K562 (cell line): ENCODE results near the gene FGFBP3. TPM values are rescaled to one million over a fixed set of nuclear protein-coding genes. Genes with fewer than 3 reads are reported as not detected.
A peak's percentile ranks its signal among the peaks of the same experiment; 100 is the strongest.

Experiments used
- ATAC-seq: fragments of 200-7000 bp; cut with Tn5 transposase; 3 replicates; pipeline ENCODE4 v1.9.1; 2020; ENCODE audit warnings: moderate library complexity
- BruUV-seq: library from RNA; stranded (reverse); fragments of 400-500 nt; replicated peaks from 2 replicates; lab custom pipeline; 2021; lab: Mats Ljungman, UMichigan
- CTCF ChIA-PET: fragments of 300-600 bp; formaldehyde crosslinking; extraction: SDS; loops from one replicate; lab custom pipeline; 2021; ENCODE audit warnings: low intra/inter-chr PET ratio; lab: Yijun Ruan, JAX
- POLR2A ChIA-PET: fragments of 300-600, 350-650 bp; sonication (Branson Sonifier 250); formaldehyde crosslinking; extraction: SDS; loops from one replicate; lab custom pipeline; 2021; ENCODE audit warnings: antibody characterized with exemption, inconsistent platforms; lab: Yijun Ruan, JAX
- DNase-seq, 4 experiments: peaks; one replicate each; pipeline versions ENCODE4 v3.0.0 to v3.0.0-alpha.2; 2011 to 2018; ENCODE audit warnings: low spot score in 3 of 4, mixed read lengths in 3 of 4; ENCODE audit errors: extremely low read depth in 1 of 4
- FAIRE-seq: peaks from 2 replicates; lab custom pipeline; 2011; peaks lifted over from hg19 to GRCh38; lab: Jason Lieb, UNC
- H2AFZ ChIP-seq: 2 replicates; pipeline ENCODE4 v1.6.0; 2011; ENCODE audit warnings: low read depth, low read length, control low read depth, inconsistent platforms
- H3K27ac ChIP-seq: fragments of 200-600 bp; 3 replicates; pipeline ENCODE4 v1.8.0; 2011; ENCODE audit warnings: low read depth, mild to moderate bottlenecking, control low read depth, inconsistent platforms, low read length, moderate library complexity, mixed read lengths; ENCODE audit errors: extremely low read depth
- H3K27me3 ChIP-seq, 2 experiments: fragments of 300-600 bp in 1 of 2; 2 replicates in 1 of 2; 3 replicates in 1 of 2; pipeline versions ENCODE4 v1.6.0 to v1.8.0; 2011; ENCODE audit warnings: inconsistent platforms in 2 of 2, low read length in 2 of 2, mild to moderate bottlenecking in 1 of 2, mixed read lengths in 1 of 2, moderate library complexity in 1 of 2; ENCODE audit not compliant: control insufficient read depth in 2 of 2, insufficient read depth in 2 of 2
- H3K36me3 ChIP-seq: fragments of 300-600 bp; 3 replicates; pipeline ENCODE4 v1.8.0; 2011; ENCODE audit warnings: mild to moderate bottlenecking, low read length, inconsistent platforms; ENCODE audit not compliant: control insufficient read depth, insufficient read depth
- H3K4me1 ChIP-seq, 2 experiments: fragments of 200-600 bp in 1 of 2; replicated peaks in 1 of 2; 2 replicates in 1 of 2; 3 replicates in 1 of 2; pipeline versions ENCODE4 v1.5.1 to v1.8.0; 2011; ENCODE audit warnings: inconsistent platforms in 2 of 2, low read length in 2 of 2, mild to moderate bottlenecking in 1 of 2, mixed read lengths in 1 of 2, moderate library complexity in 1 of 2; ENCODE audit not compliant: control insufficient read depth in 2 of 2, insufficient read depth in 2 of 2
- H3K4me2 ChIP-seq: 2 replicates; pipeline ENCODE4 v1.6.1; 2011; ENCODE audit warnings: low read length, control low read depth, inconsistent platforms, mixed read lengths; ENCODE audit not compliant: insufficient read depth
- H3K4me3 ChIP-seq: fragments of 200-600 bp; sonication (generic), shearing (Covaris generic); 2 replicates; pipeline ENCODE4 v1.5.1; 2016; ENCODE audit warnings: control low read depth, inconsistent platforms
- H3K79me2 ChIP-seq: fragments of 200-600 bp; 3 replicates; pipeline ENCODE4 v1.8.0; 2011; ENCODE audit warnings: low read length, inconsistent platforms; ENCODE audit not compliant: control insufficient read depth, insufficient read depth
- H3K9ac ChIP-seq, 2 experiments: 2 replicates each; pipeline versions ENCODE4 v1.6.0 to v1.6.1; 2011; ENCODE audit warnings: low read depth in 2 of 2, low read length in 2 of 2, control low read depth in 1 of 2, inconsistent platforms in 1 of 2, mild to moderate bottlenecking in 1 of 2, mixed read lengths in 1 of 2; ENCODE audit not compliant: insufficient read depth in 1 of 2
- H3K9me1 ChIP-seq: one replicate; pipeline ENCODE4 v1.6.0; 2011; ENCODE audit warnings: inconsistent platforms, mild to moderate bottlenecking, low read length, moderate library complexity; ENCODE audit not compliant: control insufficient read depth, insufficient read depth
- H3K9me3 ChIP-seq: replicated peaks from 2 replicates; pipeline ENCODE4 v1.5.1; 2011; ENCODE audit warnings: low read depth, low read length, inconsistent platforms; ENCODE audit not compliant: control insufficient read depth, insufficient read depth
- H4K20me1 ChIP-seq: replicated peaks from 2 replicates; pipeline ENCODE4 v1.6.1; 2011; ENCODE audit warnings: low read length, inconsistent platforms, mixed read lengths; ENCODE audit not compliant: control insufficient read depth, insufficient read depth
- ARHGAP35 ChIP-seq: fragments of 450-650 bp; IDR thresholded peaks from 2 replicates; pipeline ENCODE4 v1.6.1; 2018; ENCODE audit not compliant: partially characterized antibody
- EP400 ChIP-seq: fragments of 450-650 bp; IDR thresholded peaks from 2 replicates; pipeline ENCODE4 v1.6.1; 2017; ENCODE audit warnings: antibody characterized with exemption, mild to moderate bottlenecking, moderate library complexity
- HDAC2 ChIP-seq: fragments of 450-650 bp; IDR thresholded peaks from 2 replicates; pipeline ENCODE4 v1.6.1; 2016; ENCODE audit warnings: mild to moderate bottlenecking
- KLF13 ChIP-seq: fragments of 450-650 bp; IDR thresholded peaks from 2 replicates; pipeline ENCODE4 v1.6.1; 2016; ENCODE audit warnings: missing genetic modification characterization, low read depth, mild to moderate bottlenecking, missing compliant biosample characterization, moderate library complexity, borderline replicate concordance
- NCOA1 ChIP-seq: fragments of 450-650 bp; IDR thresholded peaks from 2 replicates; pipeline ENCODE4 v1.6.1; 2016; ENCODE audit warnings: low read depth
- NR3C1 ChIP-seq: sonication (generic); formaldehyde crosslinking; IDR thresholded peaks from 2 replicates; pipeline ENCODE4 v1.8.1; 2022; ENCODE audit warnings: missing genetic modification reagents
- SAFB ChIP-seq: fragments of 200-400 bp; formaldehyde crosslinking; IDR thresholded peaks from 2 replicates; pipeline ENCODE4 v1.6.1; 2017; ENCODE audit warnings: low read depth, low read length, borderline replicate concordance
- TAL1 ChIP-seq: fragments of 450-650 bp; IDR thresholded peaks from 2 replicates; pipeline ENCODE4 v1.6.1; 2016; ENCODE audit warnings: mild to moderate bottlenecking
- ZNF436 ChIP-seq: fragments of 250-450, 450-650 bp; sonication (Bioruptor Pico); formaldehyde crosslinking; IDR thresholded peaks from 2 replicates; pipeline ENCODE4 v1.7.0; 2020; ENCODE audit warnings: mild to moderate bottlenecking
- ZNF766 ChIP-seq: fragments of 200-800 bp; sonication (Bioruptor generic); conservative IDR thresholded peaks from 2 replicates; pipeline ENCODE4 v1.6.1; 2016; ENCODE audit warnings: missing genetic modification characterization, missing compliant biosample characterization
- WGBS: fragments of 100-300 bp; shearing (Covaris generic); methylation state at CpG from one replicate; pipeline ENCODE4 v1.1.6; 2016; ENCODE audit warnings: low coverage, mixed read lengths; ENCODE audit not compliant: insufficient coverage; ENCODE audit errors: missing lambda C conversion rate; 5-methylcytosine and 5-hydroxymethylcytosine counted together
- in situ Hi-C: fragments of 300-500 bp; cut with MboI; formaldehyde crosslinking; loops from 4 replicates; pipeline ENCODE4 v1.15.0; 2018; ENCODE audit warnings: inconsistent platforms, mixed read lengths
- intact Hi-C: fragments of 100-400 bp; cut with micrococcal nuclease; formaldehyde crosslinking; loops from 2 replicates; pipeline ENCODE4 v1.14.2; 2022
- polyA plus RNA-seq, 8 experiments: library from polyadenylated mRNA; depleted of rRNA in 4 of 8; stranded (reverse) in 5 of 8; unstranded in 3 of 8; fragments of >200 nt; fragmentation: Nextera tagmentation in 2 of 8; fragmentation: Illumina TruSeq in 1 of 8; extraction: Ambion mirVana in 2 of 8; extraction: Trizol in 1 of 8; gene quantifications; 2 replicates each; pipeline versions ENCODE4 v1.2.1 to v1.2.3, GENCODE V29; 2011 to 2014; ENCODE audit warnings: inconsistent platforms in 1 of 8, missing spikeins in 1 of 8
- total RNA-seq, 7 experiments: library from RNA; depleted of rRNA in 6 of 7; stranded (reverse); fragments of >200 nt in 6 of 7; fragmentation: Illumina TruSeq in 2 of 7; extraction: Trizol in 2 of 7; gene quantifications; 2 replicates each; pipeline versions ENCODE4 v1.2.1 to v1.2.3, GENCODE V29; 2011 to 2021; ENCODE audit warnings: low replicate concordance in 1 of 7
- TF ChIP-seq, protein P1 (sequence below): fragments of 250-450 bp; sonication (Bioruptor Pico); IDR thresholded peaks from 2 replicates; pipeline ENCODE4 v1.4.0; 2020; ENCODE audit warnings: mild to moderate bottlenecking, moderate library complexity
- TF ChIP-seq, protein P2 (sequence below): IDR thresholded peaks from 2 replicates; pipeline ENCODE4 v1.6.1; 2011; ENCODE audit warnings: borderline replicate concordance, low read depth, mild to moderate bottlenecking, moderate library complexity, low read length; ENCODE audit not compliant: insufficient read depth, poor library complexity, severe bottlenecking
- TF ChIP-seq, protein P3 (sequence below): fragments of 450-650 bp; IDR thresholded peaks from 2 replicates; pipeline ENCODE4 v1.6.1; 2017; ENCODE audit warnings: antibody characterized with exemption

FGFBP3 gene
- total and polyA plus RNA-seq, 9 of the 15 experiments (the other 6 are each of a cell fraction or from before 2014, with no cell fraction given): 0.58 to 3.0 (median 1.5) TPM

DNA sequence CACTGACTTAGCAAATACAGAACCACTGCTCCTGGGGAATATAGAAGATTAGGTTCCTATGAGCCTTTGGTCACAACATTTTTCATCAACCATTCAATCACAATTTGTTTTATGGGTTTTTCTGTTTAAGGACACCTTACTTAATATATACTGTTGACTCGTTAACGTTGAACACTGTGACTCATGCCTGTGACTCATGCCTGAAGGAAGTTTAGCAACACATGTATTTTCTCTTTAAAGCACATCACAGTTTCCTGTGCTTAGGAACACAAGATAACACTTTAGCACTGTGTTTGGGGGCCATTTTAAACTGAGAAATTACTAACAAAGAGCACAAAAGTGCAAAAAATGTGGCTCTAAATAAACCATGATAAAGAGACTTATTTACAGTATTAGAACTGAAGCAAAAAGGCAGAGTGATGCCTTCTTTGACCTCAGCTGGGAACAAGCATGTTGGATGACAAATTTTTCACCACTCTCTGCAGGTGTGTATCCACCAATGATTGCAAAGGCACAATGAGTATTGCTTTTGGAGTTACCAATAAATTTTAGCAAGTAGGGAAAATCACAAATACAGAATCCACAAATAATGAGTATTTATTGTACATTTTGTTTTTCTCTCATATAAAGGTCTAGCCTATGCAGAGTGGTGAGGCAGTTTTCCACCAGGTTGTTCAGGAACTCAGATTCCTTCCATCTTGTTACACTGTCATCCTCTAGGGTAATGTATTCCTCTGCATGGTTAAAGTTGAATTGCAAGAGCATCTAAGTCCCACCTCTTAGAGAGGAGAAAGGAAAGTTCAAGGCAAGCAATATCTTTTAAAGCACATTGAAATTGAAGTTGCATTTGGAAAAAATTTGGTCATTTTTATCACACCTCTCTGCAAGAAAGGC is 7.3 kb downstream of the FGFBP3 start:
- no peak overlapping the region for H3K4me3 ChIP-seq
- H3K36me3 ChIP-seq: no peaks in the 10 kb centered on the region
- H3K4me1 ChIP-seq: peaks cover 0 to 12% of the 10 kb centered on the region in 2 experiments; a peak in 3 of 5 replicates
- intact Hi-C loops (loop anchor here (10.0 kb wide), 1 partner anchor 517 kb away; no protein-coding TSS in a partner anchor), in situ Hi-C loops (loop anchor here (25.0 kb wide), 2 partner anchors 615 to 990 kb away; partner anchors contain the start of gene ANKRD1)
- peak overlapping the region; percentile 78 for H3K27ac ChIP-seq
- no peaks in the 10 kb centered on the region for H3K9me1 ChIP-seq
- DNase-seq (peak in 3 of 4 experiments; percentile 9 to 69 (median 33)), ATAC-seq (peak; percentile 88), FAIRE-seq (peak; percentile 80)
- 0% methylated on average over 2 of the region's 2 CpGs for WGBS
- H3K27me3 ChIP-seq: no peaks in the 10 kb centered on the region
- ChIA-PET POLR2A (no interaction called here), CTCF (no interaction called here)
- no peaks in the 10 kb centered on the region for H3K9me3 ChIP-seq
- no peaks in the 10 kb centered on the region for H3K79me2 ChIP-seq
- H2AFZ ChIP-seq: peak overlapping the region; percentile 71
- peak overlapping the region; percentile 32; the same call in 1 of the 2 replicates for H3K4me2 ChIP-seq
- no TSS peak for BruUV-seq
- H3K9ac ChIP-seq: no peak overlapping the region
- no peaks in the 10 kb centered on the region for H4K20me1 ChIP-seq
- TF ChIP-seq ZNF436 (CRISPR knock-in tag): no peak
- TF ChIP-seq NCOA1: no peak
- 0 out of 2 replicates have a peak, but pooled peaks have one; percentile 42 for TF ChIP-seq EP400
- TF ChIP-seq, protein P1, sequence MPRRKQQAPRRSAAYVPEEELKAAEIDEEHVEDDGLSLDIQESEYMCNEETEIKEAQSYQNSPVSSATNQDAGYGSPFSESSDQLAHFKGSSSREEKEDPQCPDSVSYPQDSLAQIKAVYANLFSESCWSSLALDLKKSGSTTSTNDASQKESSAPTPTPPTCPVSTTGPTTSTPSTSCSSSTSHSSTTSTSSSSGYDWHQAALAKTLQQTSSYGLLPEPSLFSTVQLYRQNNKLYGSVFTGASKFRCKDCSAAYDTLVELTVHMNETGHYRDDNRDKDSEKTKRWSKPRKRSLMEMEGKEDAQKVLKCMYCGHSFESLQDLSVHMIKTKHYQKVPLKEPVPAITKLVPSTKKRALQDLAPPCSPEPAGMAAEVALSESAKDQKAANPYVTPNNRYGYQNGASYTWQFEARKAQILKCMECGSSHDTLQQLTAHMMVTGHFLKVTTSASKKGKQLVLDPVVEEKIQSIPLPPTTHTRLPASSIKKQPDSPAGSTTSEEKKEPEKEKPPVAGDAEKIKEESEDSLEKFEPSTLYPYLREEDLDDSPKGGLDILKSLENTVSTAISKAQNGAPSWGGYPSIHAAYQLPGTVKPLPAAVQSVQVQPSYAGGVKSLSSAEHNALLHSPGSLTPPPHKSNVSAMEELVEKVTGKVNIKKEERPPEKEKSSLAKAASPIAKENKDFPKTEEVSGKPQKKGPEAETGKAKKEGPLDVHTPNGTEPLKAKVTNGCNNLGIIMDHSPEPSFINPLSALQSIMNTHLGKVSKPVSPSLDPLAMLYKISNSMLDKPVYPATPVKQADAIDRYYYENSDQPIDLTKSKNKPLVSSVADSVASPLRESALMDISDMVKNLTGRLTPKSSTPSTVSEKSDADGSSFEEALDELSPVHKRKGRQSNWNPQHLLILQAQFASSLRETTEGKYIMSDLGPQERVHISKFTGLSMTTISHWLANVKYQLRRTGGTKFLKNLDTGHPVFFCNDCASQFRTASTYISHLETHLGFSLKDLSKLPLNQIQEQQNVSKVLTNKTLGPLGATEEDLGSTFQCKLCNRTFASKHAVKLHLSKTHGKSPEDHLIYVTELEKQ (CRISPR knock-in tag): no peak
- TF ChIP-seq SAFB: no peak
- TF ChIP-seq ARHGAP35: no peak
- no peak for TF ChIP-seq ZNF766
- no peak for TF ChIP-seq NR3C1
- TF ChIP-seq, protein P2, sequence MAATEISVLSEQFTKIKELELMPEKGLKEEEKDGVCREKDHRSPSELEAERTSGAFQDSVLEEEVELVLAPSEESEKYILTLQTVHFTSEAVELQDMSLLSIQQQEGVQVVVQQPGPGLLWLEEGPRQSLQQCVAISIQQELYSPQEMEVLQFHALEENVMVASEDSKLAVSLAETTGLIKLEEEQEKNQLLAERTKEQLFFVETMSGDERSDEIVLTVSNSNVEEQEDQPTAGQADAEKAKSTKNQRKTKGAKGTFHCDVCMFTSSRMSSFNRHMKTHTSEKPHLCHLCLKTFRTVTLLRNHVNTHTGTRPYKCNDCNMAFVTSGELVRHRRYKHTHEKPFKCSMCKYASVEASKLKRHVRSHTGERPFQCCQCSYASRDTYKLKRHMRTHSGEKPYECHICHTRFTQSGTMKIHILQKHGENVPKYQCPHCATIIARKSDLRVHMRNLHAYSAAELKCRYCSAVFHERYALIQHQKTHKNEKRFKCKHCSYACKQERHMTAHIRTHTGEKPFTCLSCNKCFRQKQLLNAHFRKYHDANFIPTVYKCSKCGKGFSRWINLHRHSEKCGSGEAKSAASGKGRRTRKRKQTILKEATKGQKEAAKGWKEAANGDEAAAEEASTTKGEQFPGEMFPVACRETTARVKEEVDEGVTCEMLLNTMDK: no peak
- no peak for TF ChIP-seq KLF13 (tag)
- no peak for TF ChIP-seq TAL1
- TF ChIP-seq, protein P3, sequence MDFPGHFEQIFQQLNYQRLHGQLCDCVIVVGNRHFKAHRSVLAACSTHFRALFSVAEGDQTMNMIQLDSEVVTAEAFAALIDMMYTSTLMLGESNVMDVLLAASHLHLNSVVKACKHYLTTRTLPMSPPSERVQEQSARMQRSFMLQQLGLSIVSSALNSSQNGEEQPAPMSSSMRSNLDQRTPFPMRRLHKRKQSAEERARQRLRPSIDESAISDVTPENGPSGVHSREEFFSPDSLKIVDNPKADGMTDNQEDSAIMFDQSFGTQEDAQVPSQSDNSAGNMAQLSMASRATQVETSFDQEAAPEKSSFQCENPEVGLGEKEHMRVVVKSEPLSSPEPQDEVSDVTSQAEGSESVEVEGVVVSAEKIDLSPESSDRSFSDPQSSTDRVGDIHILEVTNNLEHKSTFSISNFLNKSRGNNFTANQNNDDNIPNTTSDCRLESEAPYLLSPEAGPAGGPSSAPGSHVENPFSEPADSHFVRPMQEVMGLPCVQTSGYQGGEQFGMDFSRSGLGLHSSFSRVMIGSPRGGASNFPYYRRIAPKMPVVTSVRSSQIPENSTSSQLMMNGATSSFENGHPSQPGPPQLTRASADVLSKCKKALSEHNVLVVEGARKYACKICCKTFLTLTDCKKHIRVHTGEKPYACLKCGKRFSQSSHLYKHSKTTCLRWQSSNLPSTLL: no peak
- TF ChIP-seq HDAC2: no peak
